Activated CD4-positive, alpha-beta T cell treated with anti-CD3 and anti-CD28 coated beads for 4 hours (primary cell): ENCODE data around the gene MECR.

ENCODE experiments used
- DNase-seq, 2 donors: peaks; one replicate each; pipeline ENCODE4 v3.0.0-alpha.2; 2020

The MECR gene

GRCh38 chr1:29201595-29202051 lies 29.1 kb downstream of the MECR start:
- DNase-seq, result no peak

GRCh38 chr1:29200906-29201594 lies 29.7 kb downstream of the MECR start:
- no peak for DNase-seq

GRCh38 chr1:29197993-29198392 lies 32.7 kb downstream of the MECR start:
- no peak for DNase-seq

GRCh38 chr1:29197590-29197924 lies 33.2 kb downstream of the MECR start:
- DNase-seq, result peak; percentile 22 to 27

- DNase-seq, result no peak
These were observed 33.7 kb downstream of the MECR start for GRCh38 chr1:29196863-29197589.

- DNase-seq, result no peak
These were observed 34.8 kb downstream of the MECR start for GRCh38 chr1:29195881-29196291.

DNA sequence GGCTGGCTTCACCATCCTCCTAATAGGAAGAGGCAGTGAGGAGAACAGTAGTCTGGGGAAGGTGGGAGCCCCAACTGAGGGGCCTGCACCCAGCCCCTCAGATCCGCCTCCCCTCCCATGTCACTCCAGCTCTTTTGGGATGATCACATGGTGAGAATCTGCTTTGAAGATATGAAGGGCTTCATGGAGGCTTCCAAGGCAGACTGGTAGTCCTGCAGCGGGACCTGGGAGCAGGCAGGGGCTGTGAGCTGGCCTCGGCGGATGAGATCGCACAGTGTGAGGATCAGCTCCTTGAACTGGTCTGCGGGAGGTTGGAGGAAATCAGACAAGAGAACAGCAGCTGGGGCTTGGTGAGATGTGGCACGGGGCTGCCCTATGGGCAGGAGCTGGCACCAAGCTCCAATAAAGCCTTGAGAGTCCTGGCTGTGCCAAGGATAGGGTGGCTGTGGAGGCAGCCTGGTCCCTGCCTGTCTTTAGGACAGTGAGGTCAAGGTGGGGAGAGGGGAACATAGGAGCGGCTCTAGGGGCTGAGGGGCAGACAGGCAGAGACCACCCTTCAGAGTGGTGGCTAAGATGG lies 36.8 kb downstream of the MECR start:
- DNase-seq, result no peak

GRCh38 chr1:29190718-29191117 lies 40.0 kb downstream of the MECR start:
- DNase-seq, result no peak

DNA sequence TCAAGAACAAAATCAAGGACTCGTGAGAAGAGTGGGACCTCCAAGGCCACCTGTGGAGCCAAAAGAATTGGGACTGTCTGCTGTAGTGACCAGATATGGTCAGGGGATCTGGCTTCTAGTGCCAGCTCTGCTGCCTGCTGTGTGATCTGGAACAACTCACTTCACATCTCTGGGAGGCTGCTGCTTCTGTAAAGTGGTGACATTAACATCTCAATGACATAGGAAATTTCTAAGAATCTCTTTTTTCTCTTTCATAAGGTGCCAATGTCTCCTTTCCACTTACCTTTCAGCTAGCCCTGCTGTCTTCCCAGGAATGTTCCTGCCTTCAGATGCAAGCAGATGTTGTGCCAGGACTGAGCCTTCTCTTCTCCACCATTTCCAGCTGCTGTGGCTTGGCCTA lies 44.0 kb downstream of the MECR start:
- DNase-seq, result no peak

DNA sequence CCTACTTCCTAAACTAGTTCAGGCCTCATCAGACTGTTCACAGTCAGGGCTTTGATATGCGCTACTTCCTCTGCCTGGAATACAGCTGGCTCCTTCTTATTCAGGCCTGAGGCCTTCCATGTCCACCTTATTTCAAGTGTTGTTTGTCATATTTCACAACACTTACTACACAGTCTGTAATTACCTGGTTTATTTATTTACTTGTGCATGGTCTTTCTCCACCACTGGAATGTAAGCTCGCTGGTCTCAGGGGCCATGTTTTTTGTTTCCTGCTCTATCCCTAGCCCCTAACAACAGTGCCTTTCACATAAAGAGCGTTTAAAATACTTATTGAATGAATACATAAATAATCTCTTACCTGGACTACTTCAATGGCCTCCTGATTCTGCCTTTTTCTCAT lies 44.5 kb downstream of the MECR start:
- DNase-seq, result no peak

GRCh38 chr1:29183287-29183686 lies 47.4 kb downstream of the MECR start:
- no peak for DNase-seq

GRCh38 chr1:29181413-29182225 lies 49.1 kb downstream of the MECR start, which contains the start of gene SRSF4:
Gene SRSF4, minus strand, starts transcription at chr1:29181900. Its CDS starts 148 bp downstream, at chr1:29181752.
- peak; percentile 98 for DNase-seq

DNA sequence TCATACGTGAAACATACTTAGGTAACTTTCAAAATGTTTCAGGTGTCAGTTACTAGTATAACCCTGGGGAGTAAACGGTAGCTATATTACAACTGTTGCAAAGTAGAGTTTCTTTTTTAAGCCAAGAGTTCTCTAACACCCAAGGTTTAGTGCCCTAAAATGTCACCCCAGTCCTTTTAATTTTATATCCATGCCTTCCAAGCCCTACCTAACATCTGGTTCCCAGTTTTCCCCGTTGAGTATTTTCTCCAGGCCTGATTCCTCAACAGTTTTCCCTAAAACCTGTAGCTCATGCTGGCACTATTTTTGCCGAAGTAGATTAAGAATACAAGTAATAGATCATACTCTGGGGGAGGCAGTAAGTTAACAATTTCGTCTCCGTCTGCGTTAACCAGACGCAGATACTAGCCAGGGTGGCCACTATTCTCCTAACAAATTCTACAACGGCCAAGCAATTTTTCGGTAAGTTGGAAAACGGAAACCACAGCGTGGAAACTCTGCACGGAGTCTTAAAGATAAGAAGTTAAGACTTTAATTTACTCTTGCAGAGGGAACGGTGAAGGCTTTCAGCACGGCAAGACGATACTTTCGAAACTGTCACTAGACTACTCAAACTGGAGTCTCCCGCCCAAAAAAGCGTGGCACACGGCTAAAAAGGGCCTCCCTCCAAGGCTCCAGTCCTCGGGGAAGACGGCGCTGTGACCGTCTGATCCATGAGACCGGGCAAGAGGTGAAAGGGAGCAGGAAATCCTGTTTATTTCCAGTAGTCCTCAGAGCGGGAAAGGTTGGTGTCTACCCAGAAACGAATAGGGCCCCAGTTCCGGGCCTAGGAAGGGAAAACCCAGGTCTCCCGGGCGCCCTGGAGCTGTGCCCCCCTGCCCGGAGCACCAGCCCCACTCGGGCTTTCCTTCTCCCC lies 50.0 kb downstream of the MECR start:
- DNase-seq, result peak in 1 of 2 donors; percentile 29

DNA sequence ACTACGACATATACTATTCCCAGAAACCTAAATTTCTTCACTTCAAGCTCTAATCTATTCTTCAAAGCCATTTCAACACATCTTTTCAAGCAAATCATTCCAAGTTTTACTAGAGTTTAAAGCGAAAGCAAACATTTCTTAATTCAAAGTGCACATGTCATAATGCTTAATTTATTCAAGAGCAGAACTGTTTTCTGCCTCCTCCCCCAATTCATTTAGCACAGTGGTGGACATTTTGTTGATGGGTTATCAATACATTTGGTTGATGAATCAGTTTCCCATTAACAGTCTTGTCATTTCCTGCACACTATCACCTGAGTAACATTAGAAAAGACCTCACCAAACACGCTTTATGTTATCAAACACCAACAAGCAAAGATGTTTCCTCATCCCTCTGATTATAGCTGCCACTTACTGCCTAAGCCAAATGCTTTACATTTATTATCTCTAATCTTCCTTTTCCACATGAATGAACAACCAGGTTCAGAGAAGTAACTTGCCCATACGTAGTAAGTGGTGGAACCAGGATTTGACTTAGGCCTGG lies 51.0 kb downstream of the MECR start:
- DNase-seq, result no peak

DNA sequence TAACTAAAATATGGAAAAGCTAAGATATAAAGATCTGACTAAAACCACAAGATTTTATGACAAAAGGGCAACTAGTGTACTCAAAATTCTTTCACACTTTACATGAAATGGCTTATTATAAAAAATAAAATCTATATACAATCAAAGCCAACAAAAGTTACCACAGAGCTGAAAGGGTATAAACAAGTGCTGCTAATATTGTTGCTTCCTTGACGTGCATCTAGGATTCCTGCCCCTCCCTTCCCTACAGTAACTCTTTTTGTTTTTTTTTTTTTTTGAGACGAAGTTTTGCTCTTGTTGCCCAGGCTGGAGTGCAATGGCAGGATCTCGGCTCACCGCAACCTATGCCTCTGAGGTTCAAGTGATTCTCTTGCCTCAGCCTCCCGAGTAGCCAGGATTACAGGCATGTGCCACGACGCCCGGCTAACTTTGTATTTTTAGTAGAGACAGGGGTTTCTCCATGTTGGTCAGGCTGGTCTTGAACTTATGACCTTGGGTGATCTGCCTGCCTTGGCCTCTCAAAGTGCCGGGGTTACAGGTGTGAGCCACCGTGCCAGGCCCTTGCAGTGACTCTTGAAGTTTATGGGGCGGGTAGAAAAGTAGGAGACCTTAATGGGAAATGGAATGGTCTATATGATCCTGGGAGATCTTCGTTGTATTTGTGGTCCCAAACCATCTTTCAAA lies 53.6 kb downstream of the MECR start:
- DNase-seq, result no peak

- no peak for DNase-seq
These were observed 54.2 kb downstream of the MECR start for GRCh38 chr1:29176576-29176975.

DNA sequence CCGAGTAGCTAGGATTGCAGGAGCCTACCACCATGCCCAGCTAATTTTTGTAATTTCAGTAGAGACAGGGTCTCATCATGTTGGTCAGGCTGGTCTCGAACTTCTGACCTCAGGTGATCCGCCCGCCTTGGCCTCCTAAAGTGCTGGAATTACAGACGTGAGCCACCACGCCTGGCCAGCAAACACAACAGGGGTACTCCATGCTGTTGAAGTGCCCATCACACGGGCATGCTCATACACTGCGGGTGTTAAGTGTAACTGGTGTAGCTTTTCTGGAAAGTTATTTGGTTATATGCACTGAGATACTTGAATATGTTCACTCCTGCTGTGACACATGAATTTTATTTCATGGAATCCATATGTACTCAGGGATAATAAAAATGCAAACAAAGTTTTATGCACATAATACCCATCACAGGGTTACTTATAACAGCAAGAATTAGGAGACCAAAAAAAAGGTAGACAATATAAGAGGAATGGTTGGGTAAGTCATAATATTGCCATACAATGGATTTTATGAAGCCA lies 58.3 kb downstream of the MECR start:
- no peak for DNase-seq

GRCh38 chr1:29171521-29171920 lies 59.2 kb downstream of the MECR start:
- no peak for DNase-seq

DNA sequence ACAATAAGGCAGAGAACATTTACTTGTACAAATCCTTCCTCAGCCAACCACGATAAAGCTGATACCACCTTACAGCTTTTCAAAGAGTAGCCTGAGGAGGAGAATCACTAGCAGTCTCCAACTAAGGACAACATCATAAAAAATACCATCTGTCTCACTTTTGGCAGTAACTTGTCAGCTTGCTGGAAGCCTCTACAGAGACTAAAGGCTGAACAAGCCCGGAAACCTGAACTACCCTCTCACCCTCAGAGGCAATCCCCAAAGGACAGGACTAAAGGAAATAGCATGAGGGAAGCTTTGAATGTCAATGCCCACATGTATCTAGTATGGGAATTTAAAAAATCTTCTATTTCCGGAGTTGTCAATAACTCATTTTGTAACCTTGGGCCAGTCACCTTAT lies 59.6 kb downstream of the MECR start:
- DNase-seq, result no peak

- DNase-seq, result no peak
These were observed 60.8 kb downstream of the MECR start for GRCh38 chr1:29169976-29170375.

GRCh38 chr1:29167904-29168303 lies 62.8 kb downstream of the MECR start:
- no peak for DNase-seq
